Activated T-helper 1 cell treated with anti-CD3 and anti-CD28 coated beads, Interleukin-12 subunit alpha, Interleukin-12 subunit beta, Interleukin-2, Interleukin-4 antibody, amounts not matched to agents 30 ng/mL and 10 ng/mL and 1 ng/mL, durations not matched to agents 14 hours and 24 hours and 36 hours (primary cell): ENCODE measurements around the gene STX16. TPM values are rescaled to one million over a fixed set of nuclear protein-coding genes. Genes with fewer than 3 reads are reported as not detected.

Experiments
- DNase-seq: peaks from one replicate; pipeline ENCODE4 v3.0.0; 2021; ENCODE audit warnings: low spot score
- H3K27ac Mint-ChIP-seq: one replicate; pipeline ENCODE4 v1.8.0; 2021; ENCODE audit warnings: mild to moderate bottlenecking, mixed read lengths
- H3K27me3 Mint-ChIP-seq: one replicate; pipeline ENCODE4 v1.8.0; 2022; ENCODE audit warnings: mild to moderate bottlenecking, moderate library complexity, mixed read lengths; ENCODE audit not compliant: insufficient read depth
- H3K36me3 Mint-ChIP-seq: one replicate; pipeline ENCODE4 v1.8.0; 2021; ENCODE audit warnings: low read depth, mixed read lengths
- H3K4me1 Mint-ChIP-seq: one replicate; pipeline ENCODE4 v1.8.0; 2021; ENCODE audit warnings: low read depth, mixed read lengths
- H3K4me3 Mint-ChIP-seq: one replicate; pipeline ENCODE4 v1.8.0; 2021; ENCODE audit warnings: mild to moderate bottlenecking, moderate library complexity, mixed read lengths
- H3K9me3 Mint-ChIP-seq: one replicate; pipeline ENCODE4 v1.8.0; 2021; ENCODE audit warnings: mixed read lengths
- intact Hi-C: fragments of 100-400 bp; cut with micrococcal nuclease; formaldehyde crosslinking; loops from one replicate; pipeline ENCODE4 v1.15.1; 2024
- total RNA-seq: library from RNA; stranded (reverse); gene quantifications from 2 replicates; pipeline ENCODE4 v1.2.3, GENCODE V29; 2022

Gene STX16
- total RNA-seq, 1 donor from 2014 or later = 99.9 TPM

- H3K36me3 Mint-ChIP-seq = peaks cover 8% of the 10 kb centered on the region
Measured at GRCh38 chr20:58697201-58697866, 46.3 kb downstream of the STX16 start.

GRCh38 chr20:58697867-58698703 lies 47.0 kb downstream of the STX16 start:
- no peaks in the 10 kb centered on the region for H3K27me3 Mint-ChIP-seq
- H3K36me3 Mint-ChIP-seq = peaks cover 12% of the 10 kb centered on the region
- no peaks in the 10 kb centered on the region for H3K4me1 Mint-ChIP-seq
- intact Hi-C loops = no loop called here
- no peak overlapping the region for H3K4me3 Mint-ChIP-seq
- H3K9me3 Mint-ChIP-seq = no peaks in the 10 kb centered on the region
- no peak for DNase-seq
- H3K27ac Mint-ChIP-seq = peak overlapping the region; percentile 22

More at GRCh38 chr20:58697201-58697866, 46.3 kb downstream of the STX16 start:
- Mint-ChIP-seq H3K4me3 (peak overlapping the region; percentile 21), H3K9me3 (no peaks in the 10 kb centered on the region), H3K4me1 (no peaks in the 10 kb centered on the region), H3K27ac (peak overlapping the region; percentile 32), H3K27me3 (no peaks in the 10 kb centered on the region)
- intact Hi-C loops = no loop called here
- DNase-seq = no peak

GRCh38 chr20:58698741-58699622 lies 47.9 kb downstream of the STX16 start:
- Mint-ChIP-seq H3K4me3 (no peak overlapping the region), H3K9me3 (no peaks in the 10 kb centered on the region), H3K36me3 (peaks cover 17% of the 10 kb centered on the region), H3K27ac (no peak overlapping the region), H3K27me3 (no peaks in the 10 kb centered on the region), H3K4me1 (no peaks in the 10 kb centered on the region)
- intact Hi-C loops = no loop called here
- DNase-seq = no peak

GRCh38 chr20:58699623-58700107 lies 48.6 kb downstream of the STX16 start:
- intact Hi-C loops = no loop called here
- Mint-ChIP-seq H3K4me3 (no peak overlapping the region), H3K4me1 (no peaks in the 10 kb centered on the region), H3K27me3 (no peaks in the 10 kb centered on the region), H3K27ac (no peak overlapping the region), H3K36me3 (peaks cover 22% of the 10 kb centered on the region), H3K9me3 (no peaks in the 10 kb centered on the region)
- no peak for DNase-seq

GRCh38 chr20:58700121-58700821 lies 49.2 kb downstream of the STX16 start:
- no peaks in the 10 kb centered on the region for H3K4me1 Mint-ChIP-seq
- peak overlapping the region; percentile 3 for H3K27ac Mint-ChIP-seq
- H3K9me3 Mint-ChIP-seq = no peaks in the 10 kb centered on the region
- DNase-seq = no peak
- no peak overlapping the region for H3K4me3 Mint-ChIP-seq
- intact Hi-C loops = no loop called here
- peaks cover 25% of the 10 kb centered on the region for H3K36me3 Mint-ChIP-seq
- H3K27me3 Mint-ChIP-seq = no peaks in the 10 kb centered on the region

- Mint-ChIP-seq H3K4me1 (no peaks in the 10 kb centered on the region), H3K27me3 (no peaks in the 10 kb centered on the region), H3K27ac (no peak overlapping the region), H3K9me3 (no peaks in the 10 kb centered on the region), H3K36me3 (peaks cover 25% of the 10 kb centered on the region), H3K4me3 (no peak overlapping the region)
- DNase-seq = no peak
- intact Hi-C loops = no loop called here
Measured at GRCh38 chr20:58700823-58701222, 49.7 kb downstream of the STX16 start.

- DNase-seq = no peak
- H3K27me3 Mint-ChIP-seq = no peaks in the 10 kb centered on the region
- peaks cover 25% of the 10 kb centered on the region for H3K36me3 Mint-ChIP-seq
- H3K27ac Mint-ChIP-seq = no peak overlapping the region
- H3K9me3 Mint-ChIP-seq = no peaks in the 10 kb centered on the region
- no peak overlapping the region for H3K4me3 Mint-ChIP-seq
- H3K4me1 Mint-ChIP-seq = no peaks in the 10 kb centered on the region
- intact Hi-C loops = no loop called here
Measured at GRCh38 chr20:58701431-58702160, 50.5 kb downstream of the STX16 start.

- Mint-ChIP-seq H3K27ac (no peak overlapping the region), H3K27me3 (no peaks in the 10 kb centered on the region), H3K4me1 (no peaks in the 10 kb centered on the region), H3K36me3 (peaks cover 22% of the 10 kb centered on the region), H3K4me3 (no peak overlapping the region), H3K9me3 (no peaks in the 10 kb centered on the region)
- no peak for DNase-seq
- intact Hi-C loops = no loop called here
Measured at GRCh38 chr20:58702161-58702510, 51.1 kb downstream of the STX16 start.

- Mint-ChIP-seq H3K9me3 (no peaks in the 10 kb centered on the region), H3K36me3 (peaks cover 19% of the 10 kb centered on the region), H3K4me3 (no peak overlapping the region), H3K27ac (no peak overlapping the region), H3K4me1 (no peaks in the 10 kb centered on the region), H3K27me3 (no peaks in the 10 kb centered on the region)
- intact Hi-C loops = no loop called here
- no peak for DNase-seq
Measured at GRCh38 chr20:58702859-58703648, 52.0 kb downstream of the STX16 start.

GRCh38 chr20:58703765-58704371 lies 52.8 kb downstream of the STX16 start:
- H3K4me3 Mint-ChIP-seq = no peak overlapping the region
- H3K27ac Mint-ChIP-seq = no peak overlapping the region
- no peaks in the 10 kb centered on the region for H3K27me3 Mint-ChIP-seq
- intact Hi-C loops = no loop called here
- no peak for DNase-seq
- H3K9me3 Mint-ChIP-seq = no peaks in the 10 kb centered on the region
- H3K4me1 Mint-ChIP-seq = no peaks in the 10 kb centered on the region
- H3K36me3 Mint-ChIP-seq = peaks cover 19% of the 10 kb centered on the region
